Suppressor macrophage treated with lipopolysaccharide for 4 hours (primary cell): Measurements from ENCODE around the gene SP3.

Source experiments
- DNase-seq: peaks from one replicate; pipeline ENCODE4 v3.0.0-alpha.2; 2020

The SP3 gene

DNA sequence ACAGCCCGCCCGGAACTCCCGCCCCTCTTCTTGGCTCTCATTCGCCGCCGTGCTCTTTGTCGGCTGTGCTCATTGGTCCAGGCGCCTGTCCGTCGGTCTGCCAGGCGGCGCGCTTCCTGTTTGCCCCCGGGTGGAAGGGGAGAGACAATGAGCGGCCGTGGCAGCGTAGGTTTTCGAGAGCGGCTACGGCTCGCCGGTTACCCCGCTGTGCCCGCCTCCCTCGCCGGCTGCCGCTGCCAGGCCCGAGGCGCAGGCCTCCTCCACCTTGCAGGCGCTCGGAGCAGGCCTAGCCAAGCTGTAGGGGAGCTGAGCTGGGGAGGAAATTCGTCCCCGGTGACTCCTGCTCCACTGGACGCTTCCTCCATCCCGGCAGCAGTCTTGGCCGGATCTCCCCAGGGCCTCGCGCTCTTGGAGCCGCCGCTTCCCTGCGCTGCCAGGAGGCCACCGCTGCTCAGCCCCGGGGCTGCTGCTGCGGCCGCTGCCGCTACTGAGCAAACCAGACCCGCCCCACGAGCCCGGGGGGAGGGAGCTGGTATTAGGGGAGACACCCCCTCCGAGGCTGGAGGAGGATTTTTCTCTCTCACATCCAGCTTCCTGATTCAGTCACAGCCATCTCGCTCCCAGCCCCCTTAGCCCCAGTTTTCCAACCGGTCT lies at the start of gene SP3:
Gene SP3 (minus strand): TSS at position 2 of the 654 bp plus-strand sequence. CDS start 202 bp downstream, outside the sequence.
- peak; percentile 98 for DNase-seq

- no peak for DNase-seq
Observed at GRCh38 chr2:174014699-174015070, 49.5 kb upstream of the SP3 start.

- peak; percentile 53 for DNase-seq
Observed at GRCh38 chr2:174014011-174014698, 49.0 kb upstream of the SP3 start.

DNA sequence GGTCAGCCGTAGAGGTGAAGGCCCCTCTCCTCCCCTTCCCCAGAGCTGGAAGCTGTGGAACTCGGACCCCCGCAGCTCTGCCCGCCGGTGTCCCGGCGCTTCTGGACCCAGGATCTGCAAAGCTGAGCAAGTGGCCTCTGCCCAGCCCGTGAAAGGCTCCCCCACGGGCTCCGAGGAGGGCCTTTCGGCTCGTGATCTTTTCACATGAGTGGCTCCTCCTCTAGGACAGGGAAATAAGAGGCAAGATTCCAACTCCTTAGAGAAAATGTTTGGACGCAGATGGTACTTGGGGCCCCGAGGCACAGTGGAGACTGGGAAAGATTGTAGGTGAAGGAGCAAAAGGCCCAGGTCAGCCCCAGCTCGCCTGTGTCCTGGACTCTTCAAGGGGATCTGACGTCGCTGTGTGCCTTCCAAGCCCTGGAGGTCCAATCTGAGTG lies 48.2 kb upstream of the SP3 start:
- no peak for DNase-seq

GRCh38 chr2:174012347-174013314 lies 47.5 kb upstream of the SP3 start:
- peak; percentile 53 for DNase-seq

- DNase-seq: no peak
Observed at GRCh38 chr2:174011796-174012195, 46.6 kb upstream of the SP3 start.

DNA sequence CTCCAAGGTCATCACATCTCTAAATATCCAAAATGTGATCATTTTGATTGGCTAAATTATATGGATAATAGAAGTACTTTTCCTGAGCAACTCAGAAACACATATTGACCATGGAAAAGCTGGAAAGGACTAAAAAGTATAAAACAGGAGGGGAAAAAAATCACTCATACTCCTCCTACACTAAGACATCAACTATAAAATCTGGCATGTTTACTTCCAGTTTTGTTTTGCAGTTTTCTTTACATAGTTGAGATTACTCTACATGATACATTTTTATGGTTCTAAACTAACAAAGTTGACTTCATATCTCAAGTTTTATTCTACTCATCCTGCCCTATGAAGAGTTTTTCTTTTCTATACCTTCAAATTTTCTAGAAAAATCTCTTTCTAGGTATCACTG lies 46.0 kb upstream of the SP3 start:
- DNase-seq: peak; percentile 25

DNA sequence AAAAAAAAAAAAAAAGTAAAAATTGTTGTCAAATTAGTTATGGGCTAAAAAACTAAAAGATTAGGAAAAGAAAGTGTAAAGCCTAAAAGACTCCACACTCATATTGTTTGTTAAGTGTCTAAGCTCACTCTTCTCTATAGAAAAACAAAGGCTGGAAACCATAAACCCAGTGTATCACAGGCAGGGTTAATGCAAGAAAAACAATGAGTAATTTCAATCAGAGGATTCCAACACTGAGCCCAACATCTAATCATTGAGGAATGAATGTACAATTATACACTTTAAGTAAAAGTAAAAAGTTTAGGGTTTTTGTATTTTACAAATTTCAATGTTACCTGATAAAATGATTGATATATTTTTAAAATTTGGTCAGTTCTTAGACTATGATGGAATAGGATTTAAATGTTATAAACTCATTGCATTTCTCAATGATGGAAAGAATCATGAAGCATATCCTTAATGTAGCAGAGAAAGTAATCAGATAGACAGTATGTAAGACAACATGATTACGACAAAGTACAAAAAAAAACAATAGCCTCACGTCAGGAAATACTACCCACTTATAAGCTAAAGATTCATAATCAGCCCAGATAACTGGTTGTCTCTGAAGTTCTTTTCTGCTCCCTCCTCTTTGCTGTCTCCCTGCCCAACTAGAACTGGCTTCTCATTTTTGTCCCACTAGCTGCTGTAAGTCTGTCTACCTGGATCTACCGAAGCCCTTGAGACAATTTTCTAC lies 44.5 kb upstream of the SP3 start:
- no peak for DNase-seq

DNA sequence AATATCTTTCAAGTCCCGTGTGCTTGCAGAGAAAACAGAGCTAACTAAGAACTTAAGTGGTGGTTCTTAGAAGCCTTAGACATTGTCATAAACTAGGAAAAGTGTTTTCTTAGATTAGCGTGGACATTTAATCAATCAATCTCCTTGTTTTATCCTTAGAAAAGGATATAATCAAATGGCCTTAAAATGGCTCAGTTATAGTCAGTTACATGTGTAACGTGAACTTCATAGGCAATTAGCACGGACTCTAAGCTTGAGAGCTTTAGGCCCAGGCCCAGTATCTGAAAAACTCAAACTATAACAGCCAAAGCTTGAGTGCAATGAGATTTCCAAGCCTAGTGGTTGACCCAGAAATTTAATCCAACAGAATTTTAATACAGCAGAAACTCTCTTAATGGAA lies 43.5 kb upstream of the SP3 start:
- DNase-seq: no peak

DNA sequence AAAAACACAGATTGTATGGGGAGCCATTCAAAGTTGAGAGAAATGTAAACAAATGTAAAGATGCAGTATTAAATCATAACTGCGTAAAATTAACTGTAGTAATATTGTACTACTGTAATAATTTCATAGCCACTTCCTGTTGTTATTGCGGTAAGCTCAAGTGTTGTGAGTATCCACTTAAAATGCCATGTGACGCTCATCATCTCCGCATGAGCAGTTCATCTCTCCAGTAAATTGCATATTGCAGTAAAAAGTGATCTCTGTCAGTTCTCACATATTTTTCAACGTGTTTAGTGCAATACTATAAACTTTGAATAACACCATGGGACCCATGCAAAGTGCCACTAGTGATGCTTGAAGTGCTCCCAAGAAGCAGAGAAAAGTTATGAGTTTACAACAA lies 41.8 kb upstream of the SP3 start:
- DNase-seq: peak; percentile 63

GRCh38 chr2:174005801-174006419 lies 40.7 kb upstream of the SP3 start:
- DNase-seq: no peak

DNA sequence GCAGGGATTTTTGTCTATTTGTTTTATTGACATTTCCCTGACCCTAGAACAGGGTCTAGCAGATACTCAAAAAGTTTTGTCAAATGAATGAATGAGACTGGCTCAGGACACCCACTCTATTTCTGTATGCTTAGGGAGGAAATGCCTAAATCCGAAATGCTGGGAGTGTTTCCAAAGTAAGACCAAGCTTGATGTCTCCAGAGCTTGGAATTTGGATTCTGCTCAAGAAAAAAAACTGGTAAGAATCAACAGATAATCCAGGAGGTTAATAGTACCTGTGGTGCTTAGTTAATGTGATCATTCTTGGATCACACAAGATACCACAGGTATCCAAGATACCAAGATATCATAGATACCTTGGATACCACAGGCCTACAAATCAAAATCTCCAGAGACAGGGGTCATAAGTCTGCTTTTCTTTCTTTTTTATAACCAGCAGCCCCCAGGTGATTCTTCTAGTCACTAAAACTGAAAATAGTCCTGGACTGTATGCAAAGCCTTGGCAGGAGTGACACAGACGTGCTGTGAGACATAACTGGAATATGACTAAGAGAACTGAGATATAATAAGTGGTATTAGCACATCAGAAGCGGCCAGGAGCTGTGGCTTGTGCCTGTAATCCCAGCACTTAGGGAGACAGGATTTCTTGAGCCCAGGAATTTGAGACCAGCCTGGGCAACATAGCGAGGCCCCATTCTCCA lies 39.9 kb upstream of the SP3 start:
- peak; percentile 47 for DNase-seq

DNA sequence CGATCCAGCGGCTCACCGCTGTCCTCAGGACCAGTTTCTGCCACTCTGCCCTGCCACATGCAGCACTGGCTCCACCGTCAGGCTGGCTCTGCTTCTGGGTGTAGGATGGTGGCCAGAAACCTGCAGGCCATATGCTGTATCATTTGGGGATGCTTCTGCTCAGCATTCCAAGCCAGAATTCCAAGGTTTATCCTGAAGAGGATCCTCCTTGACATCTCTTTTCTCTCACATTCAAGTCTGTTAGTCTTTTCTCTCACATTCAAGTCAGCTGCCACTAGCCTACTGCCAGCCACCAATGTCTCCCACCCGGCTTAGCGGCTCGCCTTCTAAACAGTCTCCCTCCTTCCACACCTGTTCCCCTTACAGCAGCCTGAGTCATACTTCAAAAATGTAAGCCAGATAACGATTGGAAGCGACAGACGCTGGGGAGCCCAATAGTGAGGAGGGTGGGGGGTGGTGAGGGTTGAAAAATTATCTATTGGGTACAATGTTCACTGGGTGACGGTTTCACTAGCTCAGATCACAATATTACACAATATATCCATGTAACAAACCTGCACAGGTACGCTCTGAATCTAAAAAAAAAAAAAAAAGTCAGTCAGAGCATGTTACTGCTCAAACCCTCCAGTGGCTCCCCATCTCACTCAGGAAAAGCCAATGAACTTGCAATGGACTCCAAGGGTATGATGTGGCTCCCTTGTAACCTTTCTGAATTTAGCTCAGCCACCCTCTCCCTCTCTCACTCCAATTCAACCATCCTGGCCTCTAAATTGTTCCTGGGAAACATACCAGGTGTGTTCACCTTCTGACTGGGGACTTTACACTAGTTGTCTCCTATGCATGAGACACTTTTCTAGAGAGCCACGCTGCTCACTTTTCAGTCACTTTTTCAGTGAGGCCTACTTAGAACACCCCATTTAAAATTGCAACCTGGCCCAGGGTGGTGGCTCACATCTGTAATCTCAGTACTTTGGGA lies 38.8 kb upstream of the SP3 start:
- DNase-seq: no peak

GRCh38 chr2:174002679-174003078 lies 37.5 kb upstream of the SP3 start:
- no peak for DNase-seq

GRCh38 chr2:174001107-174001506 lies 35.9 kb upstream of the SP3 start:
- DNase-seq: no peak

- DNase-seq: no peak
Observed at GRCh38 chr2:173999724-174000123, 34.6 kb upstream of the SP3 start.

DNA sequence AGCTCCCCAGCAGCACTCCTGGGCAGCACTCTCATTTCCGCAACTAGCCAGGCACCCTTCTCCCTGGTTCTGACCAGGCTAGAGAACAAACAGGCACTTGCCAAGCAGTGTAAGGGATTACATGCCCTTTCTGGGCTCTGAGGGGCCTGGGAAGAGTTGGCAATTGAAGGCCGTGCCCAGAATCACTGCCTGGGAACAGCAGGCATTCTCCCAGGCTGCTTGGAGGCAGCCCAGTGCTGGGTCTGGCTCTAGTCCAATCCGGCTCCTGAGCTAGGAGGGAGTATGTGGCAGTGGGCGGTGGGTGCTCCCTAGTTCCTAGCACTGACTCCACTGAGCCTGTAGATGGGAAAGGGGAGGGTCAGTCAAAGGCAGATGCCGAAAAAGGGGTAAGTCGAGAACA lies 34.1 kb upstream of the SP3 start:
- no peak for DNase-seq

DNA sequence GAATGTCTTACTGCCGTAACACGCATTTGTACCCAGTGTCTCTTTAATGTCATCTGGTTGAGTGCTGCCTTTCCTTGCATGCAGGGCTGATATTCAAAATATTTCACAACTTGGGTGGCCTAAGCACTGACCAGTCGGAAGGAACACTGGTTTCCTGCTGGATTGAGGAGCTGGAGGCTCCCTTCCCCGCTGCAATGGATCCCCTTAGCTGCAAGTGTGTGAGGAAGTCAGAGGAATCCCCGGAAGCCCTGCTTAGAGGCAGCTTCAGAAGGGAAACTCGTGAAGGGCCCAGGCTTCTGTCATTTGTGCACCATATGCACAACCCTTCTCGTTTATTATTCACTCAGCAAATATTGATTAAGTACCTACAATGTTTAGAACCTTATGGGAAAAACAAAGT lies 33.2 kb upstream of the SP3 start:
- peak; percentile 59 for DNase-seq

- DNase-seq: no peak
Observed at GRCh38 chr2:173997753-173998152, 32.6 kb upstream of the SP3 start.

DNA sequence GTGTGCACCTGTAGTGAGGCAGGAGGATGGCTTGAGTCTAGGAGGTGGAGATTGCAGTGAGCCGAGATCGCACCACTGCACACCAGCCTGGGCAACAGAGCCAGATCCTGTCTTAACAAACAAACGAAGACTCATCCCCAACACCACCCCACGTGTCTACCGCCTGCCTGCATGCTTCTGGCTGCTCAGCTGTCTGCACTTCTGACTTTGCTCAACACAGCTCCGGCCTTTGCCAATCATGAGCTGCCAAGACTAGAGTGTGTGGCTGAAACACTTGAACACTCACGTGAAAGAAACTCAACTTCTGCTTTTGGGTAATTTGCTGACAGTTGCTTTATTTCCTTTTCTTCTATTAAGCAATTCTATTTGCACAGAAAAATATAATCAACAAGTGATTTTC lies 32.1 kb upstream of the SP3 start:
- DNase-seq: peak; percentile 95
